Measurements from ENCODE around the gene ENPEP. TPM values are rescaled to one million over a fixed set of nuclear protein-coding genes. Genes with fewer than 3 reads are reported as not detected.

The ENPEP gene
- total RNA-seq, 4 donors from 2014 or later = 0.30 to 1.6 (median 0.86) TPM

DNA sequence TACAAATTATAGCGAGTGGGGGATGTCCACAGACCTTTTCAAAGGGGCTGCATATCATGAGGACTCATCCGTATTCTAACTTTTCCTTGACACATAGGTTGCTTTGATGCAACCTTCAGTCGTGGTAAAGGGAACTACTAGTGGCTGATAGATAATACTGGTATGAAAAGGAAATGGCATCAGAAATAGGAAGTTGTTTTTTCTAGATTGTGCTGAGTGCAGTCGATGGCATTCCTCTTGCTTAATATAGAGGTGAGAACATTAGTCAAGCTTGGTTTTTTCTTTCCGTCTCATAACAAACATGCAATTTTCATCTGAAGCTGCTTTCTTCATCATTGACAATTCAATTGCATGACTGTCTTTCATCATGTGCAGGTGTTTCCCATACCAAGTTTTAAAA is 16.6 kb downstream of the ENPEP start:
- TF ChIP-seq, protein P1, sequence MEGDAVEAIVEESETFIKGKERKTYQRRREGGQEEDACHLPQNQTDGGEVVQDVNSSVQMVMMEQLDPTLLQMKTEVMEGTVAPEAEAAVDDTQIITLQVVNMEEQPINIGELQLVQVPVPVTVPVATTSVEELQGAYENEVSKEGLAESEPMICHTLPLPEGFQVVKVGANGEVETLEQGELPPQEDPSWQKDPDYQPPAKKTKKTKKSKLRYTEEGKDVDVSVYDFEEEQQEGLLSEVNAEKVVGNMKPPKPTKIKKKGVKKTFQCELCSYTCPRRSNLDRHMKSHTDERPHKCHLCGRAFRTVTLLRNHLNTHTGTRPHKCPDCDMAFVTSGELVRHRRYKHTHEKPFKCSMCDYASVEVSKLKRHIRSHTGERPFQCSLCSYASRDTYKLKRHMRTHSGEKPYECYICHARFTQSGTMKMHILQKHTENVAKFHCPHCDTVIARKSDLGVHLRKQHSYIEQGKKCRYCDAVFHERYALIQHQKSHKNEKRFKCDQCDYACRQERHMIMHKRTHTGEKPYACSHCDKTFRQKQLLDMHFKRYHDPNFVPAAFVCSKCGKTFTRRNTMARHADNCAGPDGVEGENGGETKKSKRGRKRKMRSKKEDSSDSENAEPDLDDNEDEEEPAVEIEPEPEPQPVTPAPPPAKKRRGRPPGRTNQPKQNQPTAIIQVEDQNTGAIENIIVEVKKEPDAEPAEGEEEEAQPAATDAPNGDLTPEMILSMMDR (IDR thresholded peaks at IDR 0.05) = no peak
- TF ChIP-seq POLR2A (IDR thresholded peaks at IDR 0.05) = no peak
- Histone ChIP-seq H3K27me3 (peaks cover 0 to 32% (median 0%) of the 10 kb centered on the region in 4 donors), H3K4me1 (no peaks in the 10 kb centered on the region), H3K9me3 (no peaks in the 10 kb centered on the region), H3K27ac (no peak overlapping the region), H3K4me3 (no peak overlapping the region), H3K36me3 (no peaks in the 10 kb centered on the region)
- intact Hi-C loops (cut with DNase I) = no loop called here
- DNase-seq = no peak
- 58 to 67% methylated on average over 5 of the region's 5 CpGs for WGBS, 2 donors

DNA sequence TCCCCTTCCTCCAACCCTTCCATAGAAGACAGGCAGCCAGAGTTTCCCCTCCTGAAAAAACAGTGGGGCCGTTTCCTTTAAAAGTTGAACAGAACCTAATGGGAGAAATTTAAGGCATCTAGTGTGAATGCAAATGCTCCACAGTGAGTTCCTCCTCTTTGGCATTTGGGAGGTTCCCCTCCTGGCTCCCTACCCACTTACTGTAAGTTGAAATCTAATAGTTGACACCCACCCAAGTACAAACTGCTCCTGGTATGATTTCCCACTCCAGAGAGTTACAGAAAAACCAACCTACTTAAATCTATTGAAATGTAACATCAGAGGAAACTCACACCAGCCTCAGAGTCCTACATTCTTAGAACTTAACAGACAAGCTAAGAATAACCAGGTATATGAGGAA is 17.6 kb downstream of the ENPEP start:
- intact Hi-C loops (cut with DNase I) = no loop called here
- H3K27me3 ChIP-seq = peaks cover 0 to 36% (median 0%) of the 10 kb centered on the region in 4 donors
- no peaks in the 10 kb centered on the region for H3K9me3 ChIP-seq
- no peak overlapping the region for H3K27ac ChIP-seq
- H3K4me1 ChIP-seq = no peaks in the 10 kb centered on the region
- TF ChIP-seq, protein P1 (IDR thresholded peaks at IDR 0.05) = no peak
- TF ChIP-seq POLR2A (IDR thresholded peaks at IDR 0.05) = no peak
- WGBS, 2 donors = 32 to 50% methylated on average over 1 of the region's 1 CpG
- no peaks in the 10 kb centered on the region for H3K36me3 ChIP-seq
- DNase-seq = no peak
- H3K4me3 ChIP-seq = no peak overlapping the region

DNA sequence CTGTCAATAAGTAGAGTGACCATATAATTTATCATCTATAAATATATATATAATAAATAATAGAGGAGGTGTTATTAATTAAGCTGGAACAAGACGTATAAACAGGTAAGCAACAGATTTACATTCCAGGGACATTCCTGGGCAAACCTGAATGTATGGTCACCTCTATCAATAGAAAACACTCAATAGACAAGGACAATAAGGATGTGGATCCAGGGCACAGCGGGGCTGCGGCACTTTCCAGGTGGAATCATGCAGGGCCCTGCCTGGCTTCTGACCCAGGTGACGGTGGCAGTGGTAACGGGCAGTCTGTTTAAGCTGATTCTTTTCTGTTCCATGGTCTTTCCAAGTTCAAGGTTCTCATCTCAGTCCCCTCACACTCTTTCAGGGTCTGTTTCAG is 22.5 kb downstream of the ENPEP start:
- H3K4me1 ChIP-seq = peaks cover 0 to under 1% (median 0%) of the 10 kb centered on the region in 3 donors
- H3K27ac ChIP-seq = no peak overlapping the region
- H3K36me3 ChIP-seq = no peaks in the 10 kb centered on the region
- peaks cover 0 to 16% (median 0%) of the 10 kb centered on the region in 4 donors for H3K27me3 ChIP-seq
- intact Hi-C loops (cut with DNase I) = no loop called here
- TF ChIP-seq, protein P1 (IDR thresholded peaks at IDR 0.05) = no peak
- TF ChIP-seq POLR2A (IDR thresholded peaks at IDR 0.05) = no peak
- DNase-seq = no peak
- no peak overlapping the region for H3K4me3 ChIP-seq
- 89 to 93% methylated on average over 5 of the region's 5 CpGs for WGBS, 2 donors
- H3K9me3 ChIP-seq = no peaks in the 10 kb centered on the region

DNA sequence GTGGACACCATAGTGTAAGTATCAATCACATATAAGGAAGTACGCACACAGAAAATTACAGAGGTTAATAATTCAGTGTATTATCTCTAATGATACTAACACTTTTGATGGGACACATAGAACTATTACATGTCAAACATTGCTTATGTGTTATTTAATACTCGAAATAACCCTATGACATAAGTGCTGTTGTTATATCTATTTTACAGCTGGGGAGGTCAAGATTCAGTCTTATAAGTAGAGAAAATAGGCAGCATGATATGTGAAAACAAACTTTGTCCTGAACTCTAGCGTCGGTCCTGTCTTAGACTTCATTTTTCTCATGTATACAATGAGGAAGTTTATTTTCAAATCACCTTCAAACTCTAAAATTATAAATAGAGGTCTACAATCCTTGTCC is 23.2 kb downstream of the ENPEP start:
- intact Hi-C loops (cut with DNase I) = no loop called here
- TF ChIP-seq, protein P1 (IDR thresholded peaks at IDR 0.05) = no peak
- no peak for TF ChIP-seq POLR2A (IDR thresholded peaks at IDR 0.05)

DNA sequence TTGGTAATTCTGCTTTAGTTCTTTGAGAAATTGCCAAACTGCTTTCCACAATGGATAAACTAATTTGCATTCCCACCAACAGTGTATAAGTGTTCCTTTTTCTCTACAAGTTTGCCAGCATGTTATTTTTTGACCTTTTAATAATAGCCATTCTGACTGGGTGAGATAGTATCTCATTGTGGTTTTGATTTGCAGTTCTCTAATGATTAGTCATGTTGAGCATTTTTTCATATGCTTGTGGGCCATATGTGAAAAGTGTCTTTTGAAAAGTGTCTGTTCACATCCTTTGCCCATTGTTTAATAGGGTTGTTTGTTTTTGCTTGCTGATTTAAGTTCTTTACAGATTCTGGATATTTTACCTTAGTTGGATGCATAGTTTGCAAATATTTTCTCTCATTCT is 25.9 kb downstream of the ENPEP start:
- Histone ChIP-seq H3K4me3 (no peak overlapping the region), H3K4me1 (peaks cover 0 to 8% (median 0%) of the 10 kb centered on the region in 3 donors), H3K27ac (no peak overlapping the region), H3K27me3 (peaks cover 0 to 5% (median 0%) of the 10 kb centered on the region in 4 donors), H3K9me3 (no peaks in the 10 kb centered on the region), H3K36me3 (no peaks in the 10 kb centered on the region)
- intact Hi-C loops (cut with DNase I) = no loop called here
- no peak for TF ChIP-seq POLR2A (IDR thresholded peaks at IDR 0.05)
- TF ChIP-seq, protein P1 (IDR thresholded peaks at IDR 0.05) = no peak
- DNase-seq = no peak

More for the DNA sequence above, 23.2 kb downstream of the ENPEP start:
- Histone ChIP-seq H3K4me1 (peaks cover 0 to 8% (median 0%) of the 10 kb centered on the region in 3 donors), H3K4me3 (no peak overlapping the region), H3K36me3 (no peaks in the 10 kb centered on the region), H3K27ac (no peak overlapping the region), H3K9me3 (no peaks in the 10 kb centered on the region), H3K27me3 (peaks cover 0 to 14% (median 0%) of the 10 kb centered on the region in 4 donors)
- 55 to 63% methylated on average over 4 of the region's 4 CpGs for WGBS, 2 donors
- DNase-seq = no peak

Measured in esophagus squamous epithelium (tissue), 5 donors.